HG03460 (cell line): ENCODE measurements around the gene JAZF1.
"Not testable (repeated sequence)": the region's sequence is repeated elsewhere in the genome, so short reads cannot be mapped to it uniquely, and the experiment has no call there.

Source experiments
- ATAC-seq: cut with Tn5 transposase; IDR thresholded peaks from one replicate; pipeline ENCODE4 v1.9.1; 2021; ENCODE audit not compliant: unreplicated experiment

Gene JAZF1

GRCh38 chr7:28017372-28017771 is 163.2 kb downstream of the JAZF1 start:
- no peak for ATAC-seq

- no peak for ATAC-seq
Measured at GRCh38 chr7:28016297-28016696, 164.3 kb downstream of the JAZF1 start.

GRCh38 chr7:28015169-28015568 is 165.4 kb downstream of the JAZF1 start:
- ATAC-seq: no peak

- not testable (repeated sequence) for ATAC-seq
Measured at GRCh38 chr7:28014340-28014739, 166.3 kb downstream of the JAZF1 start.

- ATAC-seq: no peak
Measured at GRCh38 chr7:28013441-28013840, 167.2 kb downstream of the JAZF1 start.

- no peak for ATAC-seq
Measured at GRCh38 chr7:28013019-28013418, 167.6 kb downstream of the JAZF1 start.

- no peak for ATAC-seq
Measured at GRCh38 chr7:28008911-28009310, 171.7 kb downstream of the JAZF1 start.

GRCh38 chr7:28008171-28008570 is 172.4 kb downstream of the JAZF1 start:
- ATAC-seq: no peak

- ATAC-seq: no peak
Measured at GRCh38 chr7:28006491-28006890, 174.1 kb downstream of the JAZF1 start.

GRCh38 chr7:28005847-28006231 is 174.8 kb downstream of the JAZF1 start:
- ATAC-seq: no peak

- no peak for ATAC-seq
Measured at GRCh38 chr7:28005075-28005846, 175.3 kb downstream of the JAZF1 start.

GRCh38 chr7:28003408-28003807 is 177.2 kb downstream of the JAZF1 start:
- ATAC-seq: no peak

GRCh38 chr7:28002638-28003037 is 178.0 kb downstream of the JAZF1 start:
- no peak for ATAC-seq

GRCh38 chr7:28001896-28002295 is 178.7 kb downstream of the JAZF1 start:
- ATAC-seq: no peak

GRCh38 chr7:27999829-28000228 is 180.8 kb downstream of the JAZF1 start:
- no peak for ATAC-seq

- no peak for ATAC-seq
Measured at GRCh38 chr7:27998382-27998781, 182.2 kb downstream of the JAZF1 start.

GRCh38 chr7:27997188-27997707 is 183.3 kb downstream of the JAZF1 start:
- ATAC-seq: no peak

GRCh38 chr7:27996141-27996540 is 184.5 kb downstream of the JAZF1 start:
- ATAC-seq: no peak

GRCh38 chr7:27995228-27995627 is 185.4 kb downstream of the JAZF1 start:
- no peak for ATAC-seq

GRCh38 chr7:27994639-27995038 is 186.0 kb downstream of the JAZF1 start:
- no peak for ATAC-seq

GRCh38 chr7:27992755-27993493 is 187.7 kb downstream of the JAZF1 start:
- no peak for ATAC-seq

GRCh38 chr7:27992097-27992496 is 188.5 kb downstream of the JAZF1 start:
- no peak for ATAC-seq
